Measurements from ENCODE around the gene NAP1L4.

The NAP1L4 gene

DNA sequence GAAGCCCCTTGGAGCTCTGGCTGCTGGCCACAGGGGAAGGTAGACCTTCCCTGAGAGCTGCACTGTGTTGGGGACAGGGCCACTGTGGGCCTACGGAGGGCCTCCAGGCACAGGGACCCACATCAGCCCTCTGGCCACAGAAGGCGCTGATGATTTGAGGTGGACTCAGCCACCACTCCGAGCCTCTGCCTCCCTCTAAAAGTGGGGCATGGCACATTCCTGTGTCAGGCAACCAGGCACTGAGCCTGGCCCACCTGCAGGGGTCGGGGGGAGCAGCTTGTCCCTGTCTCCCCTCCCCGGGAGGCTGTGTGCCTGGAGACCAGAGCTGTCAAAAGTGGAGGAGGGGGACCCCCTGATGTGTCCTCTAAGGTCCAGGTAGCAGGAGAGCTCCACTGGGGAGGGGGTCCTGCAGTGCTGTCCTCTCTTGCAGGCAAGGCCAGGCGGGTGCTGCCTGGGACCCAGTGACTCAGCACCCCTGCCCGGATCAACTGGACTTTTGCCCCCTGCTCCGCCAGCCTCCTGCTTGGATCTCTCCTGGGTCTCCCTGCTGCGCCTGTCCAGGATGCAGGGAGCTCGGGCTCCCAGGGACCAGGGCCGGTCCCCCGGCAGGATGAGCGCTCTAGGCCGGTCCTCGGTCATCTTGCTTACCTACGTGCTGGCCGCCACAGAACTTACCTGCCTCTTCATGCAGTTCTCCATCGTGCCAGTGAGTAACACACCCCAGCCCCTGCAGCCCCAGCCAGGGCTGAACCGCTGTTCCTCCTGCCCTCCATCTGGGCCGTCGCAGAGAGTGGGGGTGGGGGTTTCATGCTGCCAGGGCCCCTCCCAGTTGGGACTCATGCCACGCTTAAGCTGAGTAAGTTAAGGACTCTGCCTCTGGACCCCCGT, 89.1 kb downstream of the NAP1L4 start:
- H3K27me3 Mint-ChIP-seq (ENCODE audit: low read depth), result peaks cover 24% of the 10 kb centered on the region
- H3K9me3 Mint-ChIP-seq, result peaks cover 11% of the 10 kb centered on the region
- H3K4me1 Mint-ChIP-seq, result peaks cover 5% of the 10 kb centered on the region
- peaks cover 5% of the 10 kb centered on the region for H3K36me3 Mint-ChIP-seq (ENCODE audit: low read depth)
- H3K4me3 Mint-ChIP-seq, result peak overlapping the region; percentile 65 to 76 (median 69)
- no peak overlapping the region for H3K27ac Mint-ChIP-seq
- TF ChIP-seq, protein P1, sequence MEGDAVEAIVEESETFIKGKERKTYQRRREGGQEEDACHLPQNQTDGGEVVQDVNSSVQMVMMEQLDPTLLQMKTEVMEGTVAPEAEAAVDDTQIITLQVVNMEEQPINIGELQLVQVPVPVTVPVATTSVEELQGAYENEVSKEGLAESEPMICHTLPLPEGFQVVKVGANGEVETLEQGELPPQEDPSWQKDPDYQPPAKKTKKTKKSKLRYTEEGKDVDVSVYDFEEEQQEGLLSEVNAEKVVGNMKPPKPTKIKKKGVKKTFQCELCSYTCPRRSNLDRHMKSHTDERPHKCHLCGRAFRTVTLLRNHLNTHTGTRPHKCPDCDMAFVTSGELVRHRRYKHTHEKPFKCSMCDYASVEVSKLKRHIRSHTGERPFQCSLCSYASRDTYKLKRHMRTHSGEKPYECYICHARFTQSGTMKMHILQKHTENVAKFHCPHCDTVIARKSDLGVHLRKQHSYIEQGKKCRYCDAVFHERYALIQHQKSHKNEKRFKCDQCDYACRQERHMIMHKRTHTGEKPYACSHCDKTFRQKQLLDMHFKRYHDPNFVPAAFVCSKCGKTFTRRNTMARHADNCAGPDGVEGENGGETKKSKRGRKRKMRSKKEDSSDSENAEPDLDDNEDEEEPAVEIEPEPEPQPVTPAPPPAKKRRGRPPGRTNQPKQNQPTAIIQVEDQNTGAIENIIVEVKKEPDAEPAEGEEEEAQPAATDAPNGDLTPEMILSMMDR (IDR thresholded peaks at IDR 0.05; ENCODE audit: unreplicated experiment in 3 of 3), result no peak

DNA sequence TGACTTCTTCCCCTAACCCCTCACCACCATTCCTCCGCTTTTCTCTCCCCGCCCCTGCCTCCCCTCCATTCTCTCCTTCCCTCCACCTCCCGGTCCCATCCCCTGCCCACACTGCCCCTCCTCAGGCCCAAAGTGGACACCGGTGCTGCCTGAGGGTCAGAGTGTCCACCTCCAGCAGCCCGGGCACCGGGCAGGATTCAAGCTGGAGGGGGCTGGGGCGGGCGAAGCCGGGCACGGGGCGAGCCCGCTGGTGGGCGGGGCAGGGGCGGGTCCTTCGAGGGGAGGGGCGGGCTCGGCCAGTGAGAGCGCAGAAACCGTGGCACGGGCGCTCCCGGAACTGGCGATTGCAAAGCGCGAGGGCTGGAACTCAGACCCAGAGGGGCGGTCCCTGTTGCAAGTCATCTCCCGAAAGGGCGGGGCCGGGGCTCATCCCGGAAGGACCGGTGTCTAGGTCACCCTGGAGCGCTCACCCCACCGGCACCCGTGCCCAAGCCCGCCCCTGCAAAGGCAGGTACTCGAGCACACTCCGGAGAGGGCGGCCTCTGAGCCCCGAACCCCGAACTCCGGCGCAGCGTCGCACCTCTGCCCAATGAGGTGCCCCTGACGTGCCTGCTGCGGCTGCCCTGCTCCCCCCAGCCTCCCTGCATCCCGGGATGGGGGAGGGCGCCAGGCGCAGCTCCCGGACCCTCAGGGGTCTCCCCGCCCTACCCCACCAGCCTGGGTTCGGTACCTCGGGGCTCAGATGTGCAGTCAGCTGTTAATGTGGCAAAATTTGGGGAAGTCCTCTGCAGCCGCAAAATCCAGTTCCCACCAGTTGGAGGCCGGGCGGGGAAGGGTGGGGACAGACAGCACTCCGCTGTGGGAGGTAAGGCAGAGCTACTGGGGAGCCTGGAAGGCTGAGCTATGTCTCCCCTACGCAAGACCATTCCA, 90.0 kb downstream of the NAP1L4 start:
- Mint-ChIP-seq H3K4me1 (peaks cover 5% of the 10 kb centered on the region), H3K9me3 (peaks cover 11% of the 10 kb centered on the region), H3K27ac (no peak overlapping the region), H3K4me3 (peak overlapping the region; percentile 65 to 74 (median 67)), H3K36me3 (ENCODE audit: low read depth) (peaks cover 5% of the 10 kb centered on the region), H3K27me3 (ENCODE audit: low read depth) (peaks cover 24% of the 10 kb centered on the region)
- TF ChIP-seq, protein P1 (IDR thresholded peaks at IDR 0.05; ENCODE audit: unreplicated experiment in 3 of 3), result no peak

DNA sequence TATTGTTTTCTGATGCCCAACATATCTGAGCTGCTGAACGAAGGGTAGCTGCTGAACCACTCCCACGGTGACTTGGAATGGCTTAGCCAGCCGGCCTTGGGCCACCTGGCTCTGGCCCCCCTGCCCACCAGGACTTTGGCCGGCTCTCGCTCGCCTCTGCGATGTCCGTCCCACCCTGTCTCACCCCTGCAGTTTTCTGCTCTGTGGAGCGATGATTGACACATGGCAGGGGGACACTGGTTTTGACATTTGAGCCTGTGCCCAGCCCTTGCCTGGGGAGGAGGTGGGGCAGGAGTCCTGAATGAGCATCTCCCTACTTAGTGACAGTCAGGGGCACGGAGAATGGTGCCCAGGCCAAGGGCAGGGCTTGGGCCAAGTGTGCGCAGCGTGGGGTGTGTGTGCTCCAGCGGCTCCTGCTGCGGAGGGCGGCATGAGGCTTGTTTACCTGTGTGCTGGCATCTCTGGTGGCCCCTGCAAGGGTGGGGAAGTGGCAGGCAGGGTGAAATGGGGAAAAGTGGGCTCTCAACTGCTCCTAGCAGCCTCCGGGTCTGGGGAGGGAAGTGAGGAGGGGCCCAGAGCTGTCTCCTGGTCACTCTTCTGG, 90.8 kb downstream of the NAP1L4 start:
- peaks cover 11% of the 10 kb centered on the region for H3K9me3 Mint-ChIP-seq
- peak overlapping the region; percentile 61 to 70 (median 67) for H3K4me3 Mint-ChIP-seq
- peak overlapping the region in 1 of 3 experiments; percentile 76 for H3K27ac Mint-ChIP-seq
- peaks cover 5% of the 10 kb centered on the region for H3K36me3 Mint-ChIP-seq (ENCODE audit: low read depth)
- peaks cover 25% of the 10 kb centered on the region for H3K27me3 Mint-ChIP-seq (ENCODE audit: low read depth)
- peaks cover 5% of the 10 kb centered on the region for H3K4me1 Mint-ChIP-seq
- TF ChIP-seq, protein P1 (IDR thresholded peaks at IDR 0.05; ENCODE audit: unreplicated experiment in 3 of 3), result no peak

DNA sequence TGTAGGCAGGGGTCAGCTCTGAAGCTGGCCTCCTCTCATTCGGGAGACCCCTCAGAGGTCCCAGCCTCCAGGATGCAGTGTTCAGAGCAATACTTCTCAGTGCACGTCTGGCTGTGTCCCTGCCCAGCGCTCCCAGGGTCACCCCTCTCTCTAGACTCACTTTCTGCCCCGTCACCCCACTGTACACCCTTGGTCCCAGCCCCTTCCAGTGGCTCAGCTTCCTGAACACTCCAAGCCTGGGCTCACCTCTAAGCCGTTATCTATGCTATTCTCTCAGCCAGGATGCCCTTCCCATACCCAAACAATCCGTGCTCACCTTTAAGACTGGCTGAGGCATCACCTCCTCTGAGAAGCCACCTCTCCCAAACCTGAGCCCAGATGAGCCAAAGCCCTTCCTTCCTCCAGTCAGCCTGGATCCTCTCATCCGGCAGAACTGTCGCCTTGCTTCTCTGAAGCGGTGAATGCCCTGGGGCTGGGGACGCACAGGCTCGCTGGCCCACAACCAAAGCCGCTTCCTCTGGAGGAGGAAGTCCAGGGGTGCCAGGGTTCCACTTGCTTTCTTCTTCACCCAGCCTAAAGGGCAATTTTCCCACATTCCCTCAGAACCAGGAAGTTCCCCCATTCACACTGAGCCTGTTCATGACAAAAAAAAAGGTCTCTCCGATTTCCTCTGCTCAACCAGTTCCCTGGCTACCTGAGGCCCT, 92.9 kb downstream of the NAP1L4 start:
- TF ChIP-seq, protein P1 (IDR thresholded peaks at IDR 0.05; ENCODE audit: unreplicated experiment in 3 of 3), result no peak
- H3K4me3 Mint-ChIP-seq, result no peak overlapping the region
- peaks cover 5% of the 10 kb centered on the region for H3K4me1 Mint-ChIP-seq
- peaks cover 23% of the 10 kb centered on the region for H3K27me3 Mint-ChIP-seq (ENCODE audit: low read depth)
- H3K27ac Mint-ChIP-seq, result peak overlapping the region in 2 of 3 experiments; percentile 38 to 47
- H3K9me3 Mint-ChIP-seq, result no peaks in the 10 kb centered on the region
- H3K36me3 Mint-ChIP-seq (ENCODE audit: low read depth), result no peaks in the 10 kb centered on the region

DNA sequence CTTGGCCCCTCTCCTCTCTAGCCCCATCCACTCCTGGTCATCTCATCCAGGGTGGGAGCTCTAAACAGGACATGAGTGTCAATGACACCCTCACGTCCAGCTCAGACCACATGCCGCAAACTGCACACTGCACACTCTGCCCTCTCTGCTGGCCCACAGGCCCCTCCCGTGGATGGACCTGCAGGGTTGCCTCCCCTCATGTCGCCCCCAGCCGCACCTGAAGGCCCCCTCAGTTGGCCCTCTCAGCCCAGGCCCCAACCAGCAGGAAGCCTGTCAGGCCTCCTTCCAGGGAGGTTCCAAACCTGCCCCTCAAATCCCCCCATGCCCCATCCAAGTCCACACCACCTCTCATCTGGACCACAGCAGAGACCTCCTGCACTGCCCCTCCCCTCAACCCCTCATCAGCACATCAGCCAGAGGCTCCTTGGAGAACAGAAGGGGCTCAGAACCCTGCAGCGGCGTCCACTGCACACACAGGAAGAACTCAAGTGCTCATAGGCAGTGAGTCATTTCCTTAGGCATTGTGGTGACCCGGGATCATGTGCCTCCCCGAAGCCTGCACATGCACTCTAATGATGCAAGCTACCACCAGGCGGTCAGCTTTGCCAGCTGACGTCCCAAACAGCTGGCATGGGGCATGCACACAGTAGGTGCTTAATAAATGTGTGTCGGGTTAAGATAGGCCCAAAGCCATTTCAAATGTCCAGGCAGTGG, 93.6 kb downstream of the NAP1L4 start:
- H3K9me3 Mint-ChIP-seq, result no peaks in the 10 kb centered on the region
- peak overlapping the region in 1 of 3 experiments; percentile 54 for H3K27ac Mint-ChIP-seq
- peaks cover under 1% of the 10 kb centered on the region for H3K4me1 Mint-ChIP-seq
- H3K36me3 Mint-ChIP-seq (ENCODE audit: low read depth), result no peaks in the 10 kb centered on the region
- TF ChIP-seq, protein P1 (IDR thresholded peaks at IDR 0.05; ENCODE audit: unreplicated experiment in 3 of 3), result no peak
- peak overlapping the region in 1 of 3 experiments; percentile 36 for H3K4me3 Mint-ChIP-seq
- peaks cover 18% of the 10 kb centered on the region for H3K27me3 Mint-ChIP-seq (ENCODE audit: low read depth)
